ENCODE measurements around the gene FHAD1. TPM values are rescaled to one million over a fixed set of nuclear protein-coding genes. Genes with fewer than 3 reads are reported as not detected.

The FHAD1 gene
- total RNA-seq, 2 experiments from 2014 or later: not detected

GRCh38 chr1:15410223-15410883 lies 163.3 kb downstream of the FHAD1 start:
- BruUV-seq (replicated peaks): no TSS peak
- H3K4me3 ChIP-seq (ENCODE audit: low read depth, low read length, poor library complexity, severe bottlenecking): peak overlapping the region; percentile 87
- CTCF ChIA-PET (ENCODE audit: unreplicated experiment): no interaction called here
- no peak for TF ChIP-seq EZH2phosphoT487 (IDR thresholded peaks at IDR 0.05; ENCODE audit: borderline replicate concordance, low read depth, low read length)
- TF ChIP-seq CTCF (conservative IDR thresholded peaks at IDR 0.05; ENCODE audit: low read length): no peak
- DNase-seq (ENCODE audit: low spot score): peak; percentile 24
- H3K79me2 ChIP-seq (ENCODE audit: insufficient read depth, low read depth, low read length): peaks cover 8% of the 10 kb centered on the region; the same call in 1 of the 2 replicates
- H3K9me3 ChIP-seq (ENCODE audit: low read length): no peaks in the 10 kb centered on the region
- no peaks in the 10 kb centered on the region; the same call in 1 of the 2 replicates for H3K36me3 ChIP-seq (ENCODE audit: insufficient read depth, low read length)
- H4K20me1 ChIP-seq (ENCODE audit: insufficient read depth, low read length): no peaks in the 10 kb centered on the region; the same call in 1 of the 2 replicates
- no peak overlapping the region for H3K27ac ChIP-seq (ENCODE audit: low read depth, low read length, poor library complexity, severe bottlenecking)
- H2AFZ ChIP-seq (ENCODE audit: low read length): peak overlapping the region; percentile 52; the same call in 1 of the 2 replicates
- POLR2A ChIA-PET: interaction anchor here (0.6 kb wide), 2 partner anchors 14 to 1107 kb away, joined by 3 to 4 read pairs; no protein-coding TSS in a partner anchor
- H3K4me2 ChIP-seq (ENCODE audit: low read length): peak overlapping the region; percentile 98
- intact Hi-C loops (cut with micrococcal nuclease; ENCODE audit: unreplicated experiment): no loop called here
- no peaks in the 10 kb centered on the region for H3K9me2 ChIP-seq (ENCODE audit: insufficient read depth, low read length)
- H3K4me1 ChIP-seq (ENCODE audit: insufficient read depth, low read length, poor library complexity, severe bottlenecking): peaks cover 19% of the 10 kb centered on the region

GRCh38 chr1:15410884-15411245 lies 163.8 kb downstream of the FHAD1 start:
- Histone ChIP-seq H3K27ac (ENCODE audit: low read depth, low read length, poor library complexity, severe bottlenecking) (no peak overlapping the region), H3K79me2 (ENCODE audit: insufficient read depth, low read depth, low read length) (peaks cover 8% of the 10 kb centered on the region; the same call in 1 of the 2 replicates), H3K4me3 (ENCODE audit: low read depth, low read length, poor library complexity, severe bottlenecking) (peak overlapping the region; percentile 87), H3K36me3 (ENCODE audit: insufficient read depth, low read length) (no peaks in the 10 kb centered on the region; the same call in 1 of the 2 replicates), H4K20me1 (ENCODE audit: insufficient read depth, low read length) (no peaks in the 10 kb centered on the region; the same call in 1 of the 2 replicates), H3K4me2 (ENCODE audit: low read length) (peak overlapping the region; percentile 98), H3K4me1 (ENCODE audit: insufficient read depth, low read length, poor library complexity, severe bottlenecking) (peaks cover 23% of the 10 kb centered on the region), H3K9me2 (ENCODE audit: insufficient read depth, low read length) (no peaks in the 10 kb centered on the region), H3K9me3 (ENCODE audit: low read length) (no peaks in the 10 kb centered on the region), H2AFZ (ENCODE audit: low read length) (peak overlapping the region; percentile 52; the same call in 1 of the 2 replicates)
- POLR2A ChIA-PET: interaction anchor here (0.6 kb wide), 1 partner anchor 15 kb away, joined by 3 read pairs; no protein-coding TSS in a partner anchor
- TF ChIP-seq EZH2phosphoT487 (IDR thresholded peaks at IDR 0.05; ENCODE audit: borderline replicate concordance, low read depth, low read length) (no peak), CTCF (conservative IDR thresholded peaks at IDR 0.05; ENCODE audit: low read length) (no peak)
- intact Hi-C loops (cut with micrococcal nuclease; ENCODE audit: unreplicated experiment): no loop called here
- BruUV-seq (replicated peaks): no TSS peak
- DNase-seq (ENCODE audit: low spot score): no peak
- CTCF ChIA-PET (ENCODE audit: unreplicated experiment): no interaction called here

- no peaks in the 10 kb centered on the region; the same call in 1 of the 2 replicates for H4K20me1 ChIP-seq (ENCODE audit: insufficient read depth, low read length)
- H2AFZ ChIP-seq (ENCODE audit: low read length): no peak overlapping the region
- H3K4me2 ChIP-seq (ENCODE audit: low read length): peak overlapping the region; percentile 98
- no peaks in the 10 kb centered on the region; the same call in 1 of the 2 replicates for H3K36me3 ChIP-seq (ENCODE audit: insufficient read depth, low read length)
- H3K79me2 ChIP-seq (ENCODE audit: insufficient read depth, low read depth, low read length): peaks cover 8% of the 10 kb centered on the region; the same call in 1 of the 2 replicates
- H3K4me3 ChIP-seq (ENCODE audit: low read depth, low read length, poor library complexity, severe bottlenecking): peak overlapping the region; percentile 87
- ChIA-PET CTCF (ENCODE audit: unreplicated experiment) (no interaction called here), POLR2A (no interaction called here)
- H3K9me2 ChIP-seq (ENCODE audit: insufficient read depth, low read length): no peaks in the 10 kb centered on the region
- intact Hi-C loops (cut with micrococcal nuclease; ENCODE audit: unreplicated experiment): no loop called here
- H3K4me1 ChIP-seq (ENCODE audit: insufficient read depth, low read length, poor library complexity, severe bottlenecking): peaks cover 31% of the 10 kb centered on the region
- H3K9me3 ChIP-seq (ENCODE audit: low read length): no peaks in the 10 kb centered on the region
- TF ChIP-seq EZH2phosphoT487 (IDR thresholded peaks at IDR 0.05; ENCODE audit: borderline replicate concordance, low read depth, low read length): no peak
- no peak for TF ChIP-seq CTCF (conservative IDR thresholded peaks at IDR 0.05; ENCODE audit: low read length)
- DNase-seq (ENCODE audit: low spot score): peak; percentile 77
- BruUV-seq (replicated peaks): no TSS peak
- H3K27ac ChIP-seq (ENCODE audit: low read depth, low read length, poor library complexity, severe bottlenecking): no peak overlapping the region
Observed at GRCh38 chr1:15411593-15412137, 164.6 kb downstream of the FHAD1 start.
